IPS-18c (cell line): ENCODE results near the gene FAS.

Source experiments
- H3K4me3 ChIP-seq: 2 replicates; pipeline ENCODE4 v1.7.0; 2013; ENCODE audit warnings: low read depth, mild to moderate bottlenecking, low read length, moderate library complexity; ENCODE audit not compliant: insufficient read depth
- H3K9me3 ChIP-seq: one replicate; pipeline ENCODE4 v1.6.1; 2013; ENCODE audit warnings: mild to moderate bottlenecking, low read length, moderate library complexity; ENCODE audit not compliant: control insufficient read depth, insufficient read depth

Gene FAS

DNA sequence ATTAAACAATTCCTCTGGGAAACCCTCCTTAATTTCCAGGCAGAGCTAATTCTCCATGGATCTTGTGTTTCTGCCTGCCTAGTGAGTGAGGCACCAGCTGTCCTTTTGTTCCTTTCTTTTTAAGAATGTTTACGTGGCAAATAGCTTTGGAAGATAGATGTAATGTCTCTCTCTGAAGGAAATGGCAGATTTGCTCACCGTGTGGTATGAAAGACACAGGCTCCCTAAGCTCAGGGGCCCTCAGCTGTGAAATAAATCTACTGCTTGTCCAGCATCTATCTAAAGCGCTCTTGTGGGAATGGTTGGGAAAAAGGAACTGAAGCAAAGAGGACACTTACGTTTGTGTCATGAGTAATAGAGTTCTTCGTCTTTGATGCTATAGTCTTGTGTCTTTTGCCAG is 64.6 kb downstream of the FAS start:
- Histone ChIP-seq H3K4me3 (no peak overlapping the region), H3K9me3 (no peaks in the 10 kb centered on the region)

DNA sequence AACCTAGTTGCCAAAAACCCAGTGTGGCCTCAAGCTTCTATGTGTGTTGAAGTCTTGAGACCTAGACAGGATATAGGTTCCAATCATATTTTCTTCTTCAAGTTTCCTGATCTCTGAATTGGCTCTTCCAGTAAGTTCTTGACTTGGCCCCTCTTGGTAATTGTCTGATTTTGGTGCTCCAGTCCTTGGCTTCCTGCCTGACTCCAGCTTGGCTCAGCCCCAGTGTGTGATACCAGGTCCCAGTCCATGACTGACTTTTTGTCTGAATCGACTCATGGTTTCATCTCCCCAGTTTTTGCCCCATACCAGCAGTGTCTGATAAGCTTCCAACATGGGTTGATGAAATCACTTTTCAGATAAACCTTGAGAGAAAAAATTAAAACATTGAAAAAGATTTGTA is 72.3 kb downstream of the FAS start:
- Histone ChIP-seq H3K4me3 (no peak overlapping the region), H3K9me3 (no peaks in the 10 kb centered on the region)

DNA sequence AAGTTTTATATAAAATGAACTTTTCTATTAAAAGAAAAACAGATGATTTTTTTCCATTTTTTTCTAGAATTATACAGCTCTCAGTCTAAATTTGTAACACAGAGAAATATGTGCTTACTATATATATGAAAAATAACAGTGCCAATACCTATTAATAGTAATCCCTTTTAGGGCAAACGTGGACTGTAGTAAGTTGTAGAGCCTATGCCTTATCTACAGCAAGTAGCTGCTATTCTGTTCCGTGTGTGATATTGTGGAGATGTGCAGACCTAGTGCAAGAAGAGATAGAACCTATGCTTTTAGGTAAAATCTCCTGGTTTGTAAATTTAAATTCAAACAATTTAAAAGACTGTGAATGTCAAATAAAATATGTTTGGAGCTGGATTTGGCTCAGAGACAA is 72.9 kb downstream of the FAS start:
- Histone ChIP-seq H3K4me3 (no peak overlapping the region), H3K9me3 (no peaks in the 10 kb centered on the region)

DNA sequence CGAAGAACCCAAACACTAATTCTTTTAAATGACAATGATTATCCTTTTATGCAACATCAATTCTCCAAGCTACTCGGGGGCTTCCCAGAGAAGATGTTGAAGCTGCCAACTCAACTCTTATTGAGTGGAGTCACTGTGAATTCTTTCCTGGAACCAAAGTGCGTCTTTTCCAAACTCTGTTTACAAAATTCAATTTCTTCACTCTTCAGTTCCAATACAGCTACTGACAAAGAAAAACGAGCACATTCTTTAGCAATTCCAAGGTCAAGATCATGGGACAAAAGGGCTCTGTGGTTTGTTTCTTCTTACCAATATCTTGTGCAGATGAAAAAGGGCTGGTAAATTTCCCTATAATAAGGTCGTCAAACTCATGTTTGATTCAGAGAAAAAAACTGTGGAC is 74.2 kb downstream of the FAS start:
- H3K9me3 ChIP-seq, result no peaks in the 10 kb centered on the region
- H3K4me3 ChIP-seq, result no peak overlapping the region
